T-cell (primary cell): ENCODE data around the gene TMC3. TPM values are rescaled to one million over a fixed set of nuclear protein-coding genes. Genes with fewer than 3 reads are reported as not detected.

Source experiments
- ATAC-seq, 4 experiments: fragments of 200-7000 bp in 3 of 4; fragments of 150-1000 bp in 1 of 4; cut with Tn5 transposase; replicated peaks in 1 of 4; 1 replicate in 3 of 4; 2 replicates in 1 of 4; pipeline ENCODE4 v1.10.0; 2021; ENCODE audit warnings: moderate library complexity in 3 of 4, mild to moderate bottlenecking in 2 of 4, moderate number of reproducible peaks in 1 of 4
- CTCF ChIA-PET, 2 donors: fragments of 300-600 bp; sonication (Branson Sonifier 250); formaldehyde crosslinking; loops; one replicate each; lab custom pipeline; 2022; ENCODE audit warnings: antibody characterized with exemption in 2 of 2; lab: Charles Lee
- POLR2A ChIA-PET, 2 donors: fragments of 300-600 bp; sonication (Branson Sonifier 250); formaldehyde crosslinking; loops; one replicate each; lab custom pipeline; 2022; ENCODE audit warnings: antibody characterized with exemption in 2 of 2; lab: Charles Lee
- DNase-seq, 35 experiments: peaks; one replicate each; pipeline versions ENCODE4 v3.0.0 to v3.0.0-alpha.2; 2013 to 2023
- H3K27ac ChIP-seq: one replicate; pipeline ENCODE4 v1.5.1; 2013; ENCODE audit warnings: low read length
- H3K27me3 ChIP-seq, 2 experiments: replicated peaks in 1 of 2; 1 replicate in 1 of 2; 2 replicates in 1 of 2; pipeline versions ENCODE4 v1.6.1 to v1.7.0; 2013; ENCODE audit warnings: low read length in 1 of 2, mixed read lengths in 1 of 2; ENCODE audit not compliant: control insufficient read depth in 2 of 2, insufficient read depth in 2 of 2; ENCODE audit errors: extremely low read depth in 1 of 2
- H3K36me3 ChIP-seq, 2 donors: 1 replicate in 1 of 2; 2 replicates in 1 of 2; pipeline versions ENCODE4 v1.6.1 to v1.7.0; 2013; ENCODE audit warnings: low read length in 1 of 2; ENCODE audit not compliant: control insufficient read depth in 2 of 2, insufficient read depth in 1 of 2; ENCODE audit errors: extremely low read depth in 1 of 2
- H3K4me1 ChIP-seq, 2 experiments: 1 replicate in 1 of 2; 2 replicates in 1 of 2; pipeline versions ENCODE4 v1.6.1 to v1.7.0; 2013; ENCODE audit warnings: low read length in 2 of 2, mixed read lengths in 1 of 2; ENCODE audit not compliant: insufficient read depth in 2 of 2, control insufficient read depth in 1 of 2; ENCODE audit errors: extremely low read depth in 1 of 2
- H3K4me3 ChIP-seq, 2 donors: 1 replicate in 1 of 2; 2 replicates in 1 of 2; pipeline versions ENCODE4 v1.5.1 to v1.7.0; 2013; ENCODE audit warnings: mild to moderate bottlenecking in 2 of 2, low read length in 1 of 2, moderate library complexity in 1 of 2; ENCODE audit not compliant: control insufficient read depth in 1 of 2; ENCODE audit errors: extremely low read depth in 1 of 2
- H3K9me3 ChIP-seq: 2 replicates; pipeline ENCODE4 v1.7.0; 2013
- H3K27ac Mint-ChIP-seq, 2 donors: one replicate each; pipeline ENCODE4 v1.8.0; 2020 to 2021; ENCODE audit warnings: mild to moderate bottlenecking in 2 of 2, mixed read lengths in 2 of 2
- H3K27me3 Mint-ChIP-seq, 2 donors: one replicate each; pipeline ENCODE4 v1.8.0; 2021 to 2022; ENCODE audit warnings: mixed read lengths in 2 of 2
- H3K36me3 Mint-ChIP-seq: one replicate; pipeline ENCODE4 v1.8.0; 2021; ENCODE audit warnings: mixed read lengths
- H3K4me1 Mint-ChIP-seq, 3 donors: one replicate each; pipeline ENCODE4 v1.8.0; 2020 to 2022; ENCODE audit warnings: mixed read lengths in 3 of 3, mild to moderate bottlenecking in 1 of 3
- H3K4me3 Mint-ChIP-seq, 3 donors: one replicate each; pipeline ENCODE4 v1.8.0; 2020 to 2022; ENCODE audit warnings: mild to moderate bottlenecking in 3 of 3, mixed read lengths in 3 of 3, moderate library complexity in 3 of 3
- H3K9me3 Mint-ChIP-seq, 3 donors: one replicate each; pipeline ENCODE4 v1.8.0; 2020 to 2022; ENCODE audit warnings: mixed read lengths in 3 of 3
- WGBS: methylation state at CpG from one replicate; pipeline ENCODE4 v1.1.5; 2013; ENCODE audit warnings: missing lambda C conversion rate; ENCODE audit not compliant: insufficient coverage; 5-methylcytosine and 5-hydroxymethylcytosine counted together
- total RNA-seq, 35 experiments: library from RNA in 6 of 35; stranded (reverse) in 6 of 35; fragments of 120-200 nt in 1 of 35; gene quantifications; one replicate each; pipeline versions ENCODE4 v1.2.1 to v1.2.4 and lab custom pipeline; 2013 to 2026

TMC3 gene
- total RNA-seq, 5 donors from 2014 or later (not counting 1 experiment from before 2014, with no cell fraction given): not detected

DNA sequence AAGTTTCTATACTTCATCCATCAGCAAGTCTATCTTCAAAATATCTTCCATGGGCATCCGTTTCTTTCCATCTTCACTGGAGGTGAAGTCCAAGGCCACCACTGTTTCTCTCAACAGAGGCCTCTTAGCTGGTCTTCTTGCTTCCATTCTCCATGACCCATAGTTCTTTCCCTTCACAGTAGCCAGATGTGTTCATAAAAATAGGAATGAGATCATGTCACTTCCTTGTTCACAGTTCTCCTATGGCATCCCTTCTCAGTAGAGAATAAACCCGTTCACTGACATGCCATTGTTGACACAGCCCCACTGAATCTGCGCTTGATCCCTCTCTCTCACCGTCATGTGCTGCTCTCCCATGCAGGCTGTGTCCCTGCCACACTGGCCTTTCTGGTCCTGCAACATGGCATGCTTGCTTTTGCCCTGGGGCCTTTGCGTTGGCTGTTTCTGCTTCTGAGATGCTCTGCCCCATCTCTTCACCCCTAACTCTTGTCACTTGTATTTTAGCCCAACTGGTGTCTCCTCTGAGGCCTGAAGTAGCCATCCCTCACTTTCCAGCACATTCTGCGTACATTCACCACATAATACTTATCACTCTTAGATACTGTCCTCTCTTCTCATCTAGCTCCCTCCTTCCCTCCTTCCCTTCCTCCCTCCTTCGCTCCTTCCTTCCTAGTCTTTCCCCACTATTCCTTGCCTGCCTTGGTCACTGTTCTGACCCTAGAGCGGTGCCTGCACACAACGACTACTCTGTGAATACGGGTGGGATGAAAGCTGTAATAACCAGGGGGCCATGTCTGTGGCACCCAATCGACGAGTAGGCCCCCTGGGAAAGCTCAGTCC, 92.0 kb downstream of the TMC3 start:
- POLR2A ChIA-PET: interaction anchor here in 1 of 2 donors (1.2 kb wide), 1 partner anchor 27 kb away, joined by 3 read pairs; no protein-coding TSS in a partner anchor
- H3K4me1 ChIP-seq: peaks cover 44 to 67% of the 10 kb centered on the region in 2 experiments
- CTCF ChIA-PET: interaction anchor here (0.8 to 1.8 kb wide), 2 partner anchors 9 to 26 kb away, joined by 3 to 7 read pairs; no protein-coding TSS in a partner anchor
- Mint-ChIP-seq H3K27ac (peak overlapping the region in 1 of 2 donors; percentile 83), H3K4me3 (peak overlapping the region in 1 of 3 donors; percentile 57), H3K4me1 (peaks cover 76 to 77% (median 77%) of the 10 kb centered on the region in 3 donors), H3K27me3 (no peaks in the 10 kb centered on the region), H3K36me3 (peaks cover 2% of the 10 kb centered on the region), H3K9me3 (peaks cover 2 to 6% (median 2%) of the 10 kb centered on the region in 3 donors)
- H3K9me3 ChIP-seq: no peaks in the 10 kb centered on the region
- H3K36me3 ChIP-seq: no peaks in the 10 kb centered on the region
- over 99% methylated on average over 10 of the region's 12 CpGs for WGBS
- no peak overlapping the region for H3K4me3 ChIP-seq
- DNase-seq (no peak), ATAC-seq (no peak)
- H3K27ac ChIP-seq: no peak overlapping the region
- no peaks in the 10 kb centered on the region for H3K27me3 ChIP-seq

DNA sequence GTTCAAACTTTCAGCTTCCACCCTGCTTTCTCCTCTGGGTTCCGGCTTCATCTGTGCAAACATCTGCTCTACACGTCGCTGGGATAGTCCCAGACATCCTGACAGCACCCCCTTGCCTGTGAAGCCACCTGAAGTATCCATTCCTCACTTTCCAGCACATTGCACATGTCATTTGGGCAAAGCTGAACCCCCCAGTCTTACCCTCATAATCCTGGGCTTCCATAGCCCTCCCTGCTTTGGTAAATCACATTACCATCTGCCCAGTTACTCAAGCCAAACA, 92.6 kb downstream of the TMC3 start:
- peaks cover 6% of the 10 kb centered on the region for H3K36me3 Mint-ChIP-seq
- ChIA-PET CTCF (interaction anchor here in 1 of 2 donors (1.8 kb wide), 1 partner anchor 9 kb away, joined by 7 read pairs; no protein-coding TSS in a partner anchor), POLR2A (interaction anchor here in 1 of 2 donors (1.1 kb wide), 1 partner anchor 12 kb away, joined by 4 read pairs; no protein-coding TSS in a partner anchor)
- no peaks in the 10 kb centered on the region for H3K27me3 Mint-ChIP-seq
- Histone ChIP-seq H3K27ac (no peak overlapping the region), H3K9me3 (no peaks in the 10 kb centered on the region), H3K27me3 (no peaks in the 10 kb centered on the region), H3K36me3 (no peaks in the 10 kb centered on the region), H3K4me3 (no peak overlapping the region), H3K4me1 (peaks cover 45 to 61% of the 10 kb centered on the region in 2 experiments)
- no peak for DNase-seq
- peaks cover 75 to 77% (median 76%) of the 10 kb centered on the region in 3 donors for H3K4me1 Mint-ChIP-seq
- H3K27ac Mint-ChIP-seq: peak overlapping the region; percentile 4 to 83
- H3K9me3 Mint-ChIP-seq: peaks cover 3 to 7% (median 7%) of the 10 kb centered on the region in 3 donors
- 87% methylated on average over 3 of the region's 3 CpGs for WGBS
- H3K4me3 Mint-ChIP-seq: peak overlapping the region in 1 of 3 donors; percentile 57
- peak in 1 of 4 experiments; percentile 28 for ATAC-seq

Other genes starting within 250 kb of the TMC3 start
- under 1 TPM in 1 of 5 donors, not detected in 4; 0.35 TPM for gene CFAP161, start 239.9 kb downstream of the TMC3 start, total RNA-seq
- 100 to 1,000 TPM; 143 to 319 (median 299) TPM for gene IL16, start 177.3 kb downstream of the TMC3 start, total RNA-seq
- 1 to 10 TPM; 5.8 to 8.5 (median 7.3) TPM for gene STARD5, start 50.1 kb downstream of the TMC3 start, total RNA-seq